A549 (cell line): ENCODE data around the gene BLTP3A. TPM values are rescaled to one million over a fixed set of nuclear protein-coding genes. Genes with fewer than 3 reads are reported as not detected.
A peak's percentile ranks its signal among the peaks of the same experiment; 100 is the strongest.
"Not testable (repeated sequence)": the region's sequence is repeated elsewhere in the genome, so short reads cannot be mapped to it uniquely, and the experiment has no call there.

ENCODE experiments used
- ATAC-seq, 2 experiments: fragments of 200-7000 bp in 1 of 2; fragments of >200 bp in 1 of 2; cut with Nextera tagmentation in 1 of 2; cut with Tn5 transposase in 1 of 2; 3 replicates each; pipeline versions ENCODE4 v1.8.0 to v1.9.1; 2018 to 2020; ENCODE audit warnings: mild to moderate bottlenecking in 1 of 2, moderate library complexity in 1 of 2
- CTCF ChIA-PET: fragments of 300-600 bp; sonication (Branson Sonifier 250); formaldehyde crosslinking; extraction: SDS; loops from one replicate; lab custom pipeline; 2021; ENCODE audit warnings: antibody characterized with exemption, inconsistent platforms; lab: Yijun Ruan, JAX
- POLR2A ChIA-PET: fragments of 350-600 bp; formaldehyde crosslinking; extraction: SDS; loops from one replicate; lab custom pipeline; 2021; ENCODE audit warnings: antibody characterized with exemption, inconsistent platforms; lab: Yijun Ruan, JAX
- DNase-seq, 2 experiments: peaks; one replicate each; pipeline versions ENCODE4 v3.0.0 to v3.0.0-alpha.2; 2011 to 2016; ENCODE audit warnings: low read depth in 1 of 2, low spot score in 1 of 2
- FAIRE-seq: peaks from 2 replicates; lab custom pipeline; 2011; peaks lifted over from hg19 to GRCh38; lab: Jason Lieb, UNC
- H3K27ac ChIP-seq, 2 experiments: fragments of >200 bp; sonication (Bioruptor Twin); formaldehyde crosslinking; 3 replicates each; pipeline ENCODE4 v1.5.1; 2016 to 2017
- H3K4me1 ChIP-seq: fragments of >200 bp; sonication (Bioruptor Twin); formaldehyde crosslinking; 3 replicates; pipeline ENCODE4 v1.6.1; 2016
- H3K4me2 ChIP-seq: fragments of >200 bp; sonication (Bioruptor Twin); formaldehyde crosslinking; 3 replicates; pipeline ENCODE4 v1.6.1; 2016
- H3K4me3 ChIP-seq: fragments of >200 bp; sonication (Bioruptor Twin); formaldehyde crosslinking; 3 replicates; pipeline ENCODE4 v1.5.1; 2016
- H3K9me3 ChIP-seq: fragments of >200 bp; sonication (Bioruptor Twin); formaldehyde crosslinking; 3 replicates; pipeline ENCODE4 v1.6.1; 2016
- ATOH8 ChIP-seq: fragments of 250-450 bp; sonication (Bioruptor Pico); IDR thresholded peaks from 2 replicates; pipeline ENCODE4 v1.5.0; 2020; ENCODE audit warnings: low read depth, mild to moderate bottlenecking, moderate library complexity
- BHLHE40 ChIP-seq: IDR thresholded peaks from 2 replicates; pipeline ENCODE4 v1.6.1; 2012; ENCODE audit warnings: low read depth, low read length, inconsistent platforms
- CBX2 ChIP-seq: fragments of 200-600 bp; sonication (generic); IDR thresholded peaks from 2 replicates; pipeline ENCODE4 v1.6.1; 2016; ENCODE audit warnings: low read depth, mild to moderate bottlenecking, borderline replicate concordance
- CTCF ChIP-seq: fragments of >200 bp; sonication (Bioruptor Twin); formaldehyde crosslinking; IDR thresholded peaks from 3 replicates; pipeline ENCODE4 v1.5.1; 2016
- GATA3 ChIP-seq: IDR thresholded peaks from 2 replicates; pipeline ENCODE4 v1.6.1; 2012; ENCODE audit warnings: borderline replicate concordance
- HES2 ChIP-seq: fragments of >200 bp; sonication (Bioruptor Twin); formaldehyde crosslinking; IDR thresholded peaks from 2 replicates; pipeline ENCODE4 v1.6.1; 2016
- JUNB ChIP-seq: fragments of >200 bp; sonication (Bioruptor Twin); formaldehyde crosslinking; IDR thresholded peaks from 2 replicates; pipeline ENCODE4 v1.6.1; 2016
- KDM5A ChIP-seq: fragments of 200-600 bp; sonication (generic); IDR thresholded peaks from 2 replicates; pipeline ENCODE4 v1.6.1; 2016; ENCODE audit warnings: antibody characterized with exemption, mild to moderate bottlenecking
- MAFK ChIP-seq: fragments of 450-650 bp; IDR thresholded peaks from 2 replicates; pipeline ENCODE4 v1.6.1; 2014; ENCODE audit not compliant: partially characterized antibody
- MAZ ChIP-seq: fragments of 150-350 bp; IDR thresholded peaks from 2 replicates; pipeline ENCODE4 v1.6.1; 2014; ENCODE audit warnings: antibody characterized with exemption, low read depth, low read length, borderline replicate concordance
- MYC ChIP-seq: IDR thresholded peaks from 2 replicates; pipeline ENCODE4 v1.6.1; 2012; ENCODE audit warnings: mild to moderate bottlenecking, inconsistent platforms, low read length, improper control_type of control experiment, borderline replicate concordance
- PBX3 ChIP-seq: IDR thresholded peaks from 2 replicates; pipeline ENCODE4 v1.6.1; 2012
- PHF8 ChIP-seq: fragments of 200-600 bp; sonication (generic); IDR thresholded peaks from 2 replicates; pipeline ENCODE4 v1.6.1; 2016; ENCODE audit warnings: low read depth, mild to moderate bottlenecking, antibody characterized with exemption, moderate library complexity, borderline replicate concordance
- POLR2A ChIP-seq: IDR thresholded peaks from 2 replicates; pipeline ENCODE4 v1.6.1; 2012; ENCODE audit warnings: mild to moderate bottlenecking, low read length
- RAD21 ChIP-seq, 2 experiments: fragments of >200 bp in 1 of 2; sonication (Bioruptor Twin) in 1 of 2; formaldehyde crosslinking in 1 of 2; IDR thresholded peaks in 1 of 2; conservative IDR thresholded peaks in 1 of 2; 2 replicates in 1 of 2; 3 replicates in 1 of 2; pipeline ENCODE4 v1.6.1; 2012 to 2018; ENCODE audit warnings: inconsistent platforms in 1 of 2
- RFX5 ChIP-seq: fragments of 450-650 bp; IDR thresholded peaks from 2 replicates; pipeline ENCODE4 v1.7.1; 2014; ENCODE audit warnings: antibody characterized with exemption, mild to moderate bottlenecking, moderate library complexity
- SMC3 ChIP-seq: fragments of >200 bp; sonication (Bioruptor Twin); formaldehyde crosslinking; IDR thresholded peaks from 3 replicates; pipeline ENCODE4 v1.6.1; 2018; ENCODE audit warnings: inconsistent platforms
- TFCP2L1 ChIP-seq: fragments of 250-450 bp; sonication (Bioruptor Pico); IDR thresholded peaks from 2 replicates; pipeline ENCODE4 v1.5.0; 2021; ENCODE audit warnings: mild to moderate bottlenecking
- ZFP36 ChIP-seq: fragments of 450-650 bp; IDR thresholded peaks from 2 replicates; pipeline ENCODE4 v1.6.1; 2014; ENCODE audit warnings: borderline replicate concordance; ENCODE audit not compliant: partially characterized antibody
- WGBS: methylation state at CpG from one replicate; pipeline ENCODE4 v1.1.6; 2017; ENCODE audit errors: missing lambda C conversion rate; 5-methylcytosine and 5-hydroxymethylcytosine counted together
- polyA plus RNA-seq, 4 experiments: library from polyadenylated mRNA; depleted of rRNA in 3 of 4; stranded (reverse); fragments of >200 nt; fragmentation: RNase III in 1 of 4; extraction: RNeasy Plus Mini Kit Qiagen cat#74134 plus additional on column Dnase treatment in 1 of 4; gene quantifications; 2 replicates in 3 of 4; 3 replicates in 1 of 4; pipeline ENCODE4 v1.2.3, GENCODE V29; 2011 to 2017

Gene BLTP3A
- polyA plus RNA-seq, 2 of the 4 experiments (the other 2 are of a cell fraction): 4.2 to 15.0 TPM

GRCh38 chr6:34748757-34749156 lies 43.1 kb upstream of the BLTP3A start:
- FAIRE-seq: no peak
- ATAC-seq: no peak
- Histone ChIP-seq H3K4me1 (peaks cover 5% of the 10 kb centered on the region; the same call in 1 of the 3 replicates), H3K4me3 (no peak overlapping the region), H3K27ac (no peak overlapping the region), H3K9me3 (no peaks in the 10 kb centered on the region), H3K4me2 (no peak overlapping the region)
- WGBS: 85% methylated on average over 2 of the region's 2 CpGs
- no peak for DNase-seq
- ChIA-PET POLR2A (no interaction called here), CTCF (no interaction called here)
- TF ChIP-seq CBX2 (no peak), TFCP2L1 (CRISPR knock-in tag) (no peak), ATOH8 (CRISPR knock-in tag) (no peak), GATA3 (no peak)

GRCh38 chr6:34756513-34756856 lies 35.4 kb upstream of the BLTP3A start:
- CTCF ChIA-PET: interaction anchor here (0.6 to 1.5 kb wide), 9 partner anchors 10 to 133 kb away, joined by 3 to 5 read pairs (median 3); partner anchors contain the start of genes BLTP3A and ILRUN
- POLR2A ChIA-PET: interaction anchor here (1.0 to 1.7 kb wide), 9 partner anchors 10 to 147 kb away, joined by 3 to 13 read pairs (median 3); partner anchors contain the start of genes BLTP3A, ILRUN and TAF11
- not testable (repeated sequence) for FAIRE-seq, H3K9me3 ChIP-seq, H3K4me1 ChIP-seq
- ATAC-seq (peak; percentile 81 to 84), DNase-seq (peak in 1 of 2 experiments; percentile 78)
- Histone ChIP-seq H3K4me2 (peak overlapping the region; percentile 61), H3K4me3 (peak overlapping the region; percentile 69), H3K27ac (peak overlapping the region; percentile 95 to 98)
- WGBS: 0% methylated on average over 9 of the region's 17 CpGs
- TF ChIP-seq CTCF (peak; percentile 58), RAD21 (conservative IDR thresholded peaks at IDR 0.05 in 1 of 2, IDR thresholded peaks at IDR 0.05 in 1 of 2) (peak; percentile 35 to 45; a peak in 2 of 5 replicates), SMC3 (peak; percentile 57)

GRCh38 chr6:34757687-34758274 lies 34.1 kb upstream of the BLTP3A start:
- POLR2A ChIA-PET: interaction anchor here (0.6 to 1.7 kb wide), 11 partner anchors 9 to 487 kb away, joined by 3 to 13 read pairs (median 3); partner anchors contain the start of genes BLTP3A, ILRUN and TAF11
- peak; percentile 31; the same call in 1 of the 2 replicates for TF ChIP-seq KDM5A
- TF ChIP-seq PHF8: peak; percentile 25; the same call in 1 of the 2 replicates
- TF ChIP-seq ZFP36: no peak
- TF ChIP-seq, all 56 proteins: peak for 2
- H3K4me3 ChIP-seq: peak overlapping the region; percentile 69
- H3K4me1 ChIP-seq: 0 out of 3 replicates have a peak, but pooled peaks cover 3% of the 10 kb centered on the region
- no peaks in the 10 kb centered on the region for H3K9me3 ChIP-seq
- H3K27ac ChIP-seq: peak overlapping the region; percentile 95 to 98
- 7% methylated on average over 11 of the region's 11 CpGs for WGBS
- ATAC-seq: no peak; a peak in 1 of 6 replicates
- CTCF ChIA-PET: interaction anchor here (1.1 to 1.4 kb wide), 3 partner anchors 9 to 34 kb away, joined by 3 to 5 read pairs (median 3); partner anchors contain the start of gene BLTP3A
- H3K4me2 ChIP-seq: peak overlapping the region; percentile 97
- DNase-seq: no peak
- FAIRE-seq: no peak

GRCh38 chr6:34760108-34760507 lies 31.8 kb upstream of the BLTP3A start:
- no peaks in the 10 kb centered on the region for H3K9me3 ChIP-seq
- WGBS: 91% methylated on average over 8 of the region's 8 CpGs
- 0 out of 3 replicates have a peak, but pooled peaks cover 3% of the 10 kb centered on the region for H3K4me1 ChIP-seq
- H3K4me3 ChIP-seq: no peak overlapping the region
- no peak overlapping the region for H3K4me2 ChIP-seq
- FAIRE-seq: no peak
- no peak overlapping the region for H3K27ac ChIP-seq
- TF ChIP-seq HES2: no peak
- TF ChIP-seq JUNB: no peak
- TF ChIP-seq MYC: no peak
- no peak for TF ChIP-seq MAFK
- no peak for TF ChIP-seq RFX5
- no peak for TF ChIP-seq BHLHE40
- TF ChIP-seq MAZ: no peak
- no peak for TF ChIP-seq PBX3
- TF ChIP-seq CTCF: no peak
- no peak for TF ChIP-seq POLR2A
- no peak for ATAC-seq
- CTCF ChIA-PET: interaction anchor here (1.9 kb wide), 1 partner anchor 32 kb away, joined by 6 read pairs; the partner anchor contains the start of gene BLTP3A
- POLR2A ChIA-PET: no interaction called here
- no peak for DNase-seq

GRCh38 chr6:34761681-34762080 lies 30.2 kb upstream of the BLTP3A start:
- WGBS: 94% methylated on average over 5 of the region's 5 CpGs
- POLR2A ChIA-PET: not testable (repeated sequence)

More at GRCh38 chr6:34761681-34762080, 30.2 kb upstream of the BLTP3A start:
- CTCF ChIA-PET: interaction anchor here (0.9 kb wide), 1 partner anchor 16 kb away, joined by 3 read pairs; no protein-coding TSS in a partner anchor
- not testable (repeated sequence) for H3K4me2 ChIP-seq, FAIRE-seq, H3K27ac ChIP-seq, DNase-seq, H3K4me3 ChIP-seq, H3K9me3 ChIP-seq, H3K4me1 ChIP-seq, ATAC-seq
